Prostate gland (tissue), 2 donors: ENCODE results near the gene ERC2. TPM values are rescaled to one million over a fixed set of nuclear protein-coding genes. Genes with fewer than 3 reads are reported as not detected.
"Not testable (repeated sequence)": the region's sequence is repeated elsewhere in the genome, so short reads cannot be mapped to it uniquely, and the experiment has no call there.

Source experiments
- DNase-seq: peaks from one replicate; pipeline ENCODE4 v3.0.0-alpha.2; 2019; ENCODE audit warnings: low spot score
- H3K27ac ChIP-seq, 2 donors: fragments of 200-600 bp; sonication (generic); 2 replicates each; pipeline ENCODE4 v1.5.1; 2017 to 2019
- H3K27me3 ChIP-seq: fragments of 200-600 bp; sonication (generic); replicated peaks from 2 replicates; pipeline ENCODE4 v1.5.1; 2019; ENCODE audit not compliant: insufficient read depth
- H3K36me3 ChIP-seq, 2 donors: fragments of 200-600 bp; sonication (generic); 1 replicate in 1 of 2; 2 replicates in 1 of 2; pipeline versions ENCODE4 v1.5.1 to v1.8.1; 2017 to 2019
- H3K4me1 ChIP-seq: fragments of 200-600 bp; sonication (generic); replicated peaks from 2 replicates; pipeline ENCODE4 v1.5.1; 2019
- H3K4me3 ChIP-seq, 2 donors: fragments of 200-600 bp; sonication (generic); 2 replicates each; pipeline ENCODE4 v1.5.1; 2017 to 2019
- H3K9me3 ChIP-seq: fragments of 200-600 bp; sonication (generic); 2 replicates; pipeline ENCODE4 v1.5.1; 2017
- POLR2A ChIP-seq: fragments of 450-650 bp; IDR thresholded peaks from one replicate; pipeline ENCODE4 v1.6.1; 2016; ENCODE audit warnings: antibody characterized with exemption, mild to moderate bottlenecking
- POLR2AphosphoS5 ChIP-seq: sonication (generic); formaldehyde crosslinking; IDR thresholded peaks from one replicate; pipeline ENCODE4 v1.6.1; 2017; ENCODE audit warnings: antibody characterized with exemption
- WGBS: methylation state at CpG from one replicate; pipeline ENCODE4 v1.1.5; 2018; 5-methylcytosine and 5-hydroxymethylcytosine counted together
- intact Hi-C: fragments of 100-400 bp; cut with DNase I; formaldehyde crosslinking; loops from one replicate; pipeline ENCODE4 v1.14.2; 2022
- total RNA-seq, 2 donors: library from RNA; depleted of rRNA; stranded (reverse); fragments of >200 nt; gene quantifications; one replicate each; pipeline ENCODE4 v1.1.0, GENCODE V29; 2016
- TF ChIP-seq, protein P1 (sequence below), 4 experiments: fragments of 200-600 bp in 2 of 4; fragments of 450-650 bp in 2 of 4; sonication (generic) in 2 of 4; IDR thresholded peaks; 1 replicate in 3 of 4; 2 replicates in 1 of 4; pipeline ENCODE4 v1.5.1; 2016 to 2019; ENCODE audit warnings: antibody characterized with exemption in 4 of 4, mild to moderate bottlenecking in 2 of 4, moderate library complexity in 2 of 4

Gene ERC2
- total RNA-seq: 1 to 10 TPM; 1.0 to 2.7 TPM

DNA sequence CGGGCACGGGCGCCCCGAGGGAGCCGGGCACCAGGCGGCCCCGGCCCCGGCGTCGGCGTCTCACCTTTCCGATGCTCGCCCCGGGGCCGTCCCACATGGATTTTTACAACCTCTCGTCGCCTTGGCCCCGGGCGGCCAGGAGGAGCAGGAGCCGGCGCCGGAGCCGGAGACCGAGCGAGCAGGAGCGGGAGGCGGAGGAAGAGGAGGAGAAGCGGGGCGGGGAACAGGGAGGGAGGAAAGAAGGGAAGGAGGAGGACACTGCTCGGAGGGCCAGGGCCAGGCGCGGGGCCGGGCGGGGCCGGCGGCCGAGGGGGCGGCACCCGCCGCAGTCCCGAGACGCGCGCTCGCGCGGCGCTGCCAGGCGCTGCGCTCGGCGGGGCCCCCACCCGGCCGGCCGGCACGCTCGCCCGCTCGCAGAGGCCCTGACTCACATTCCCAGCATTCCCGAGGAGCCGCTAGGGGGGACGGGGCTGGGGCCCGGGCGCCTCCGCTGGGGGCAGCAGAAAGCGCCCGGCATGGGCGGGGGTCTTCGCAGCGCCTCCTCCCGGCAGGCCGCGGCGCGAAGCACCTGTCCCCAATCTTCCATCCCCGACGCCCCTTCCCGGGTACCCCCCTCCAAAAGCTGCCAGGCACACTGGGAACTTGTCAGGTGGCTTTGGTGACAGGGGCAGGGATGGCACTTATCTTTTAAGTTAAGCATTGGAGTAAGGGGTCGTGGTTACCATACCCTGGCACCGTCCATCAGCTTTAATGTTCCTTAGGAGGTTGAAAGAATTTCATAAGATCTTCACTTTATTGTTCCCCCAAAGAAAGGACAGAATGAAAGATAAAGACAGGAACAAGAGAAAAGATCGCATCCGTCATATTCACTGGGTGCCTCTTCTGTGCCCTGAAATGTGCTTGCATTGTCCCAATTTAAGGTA lies at the start of gene ERC2:
TSS of gene ERC2 (minus strand) at position 284 of the 923 bp plus-strand sequence.
- H3K27me3 ChIP-seq: no peaks in the 10 kb centered on the region
- no peaks in the 10 kb centered on the region for H3K36me3 ChIP-seq
- no peaks in the 10 kb centered on the region for H3K9me3 ChIP-seq
- peak within 1 kb of the TSS; percentile 33 to 46 for H3K4me3 ChIP-seq
- TF ChIP-seq POLR2A (no peak), POLR2AphosphoS5 (no peak)
- TF ChIP-seq, protein P1, sequence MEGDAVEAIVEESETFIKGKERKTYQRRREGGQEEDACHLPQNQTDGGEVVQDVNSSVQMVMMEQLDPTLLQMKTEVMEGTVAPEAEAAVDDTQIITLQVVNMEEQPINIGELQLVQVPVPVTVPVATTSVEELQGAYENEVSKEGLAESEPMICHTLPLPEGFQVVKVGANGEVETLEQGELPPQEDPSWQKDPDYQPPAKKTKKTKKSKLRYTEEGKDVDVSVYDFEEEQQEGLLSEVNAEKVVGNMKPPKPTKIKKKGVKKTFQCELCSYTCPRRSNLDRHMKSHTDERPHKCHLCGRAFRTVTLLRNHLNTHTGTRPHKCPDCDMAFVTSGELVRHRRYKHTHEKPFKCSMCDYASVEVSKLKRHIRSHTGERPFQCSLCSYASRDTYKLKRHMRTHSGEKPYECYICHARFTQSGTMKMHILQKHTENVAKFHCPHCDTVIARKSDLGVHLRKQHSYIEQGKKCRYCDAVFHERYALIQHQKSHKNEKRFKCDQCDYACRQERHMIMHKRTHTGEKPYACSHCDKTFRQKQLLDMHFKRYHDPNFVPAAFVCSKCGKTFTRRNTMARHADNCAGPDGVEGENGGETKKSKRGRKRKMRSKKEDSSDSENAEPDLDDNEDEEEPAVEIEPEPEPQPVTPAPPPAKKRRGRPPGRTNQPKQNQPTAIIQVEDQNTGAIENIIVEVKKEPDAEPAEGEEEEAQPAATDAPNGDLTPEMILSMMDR (IDR thresholded peaks at IDR 0.05): no peak
- no peak within 1 kb of the TSS for H3K27ac ChIP-seq
- no peaks in the 10 kb centered on the region for H3K4me1 ChIP-seq
- DNase-seq: peak; percentile 44
- intact Hi-C loops: no loop called here
- WGBS: 3% methylated on average over 71 of the region's 82 CpGs

DNA sequence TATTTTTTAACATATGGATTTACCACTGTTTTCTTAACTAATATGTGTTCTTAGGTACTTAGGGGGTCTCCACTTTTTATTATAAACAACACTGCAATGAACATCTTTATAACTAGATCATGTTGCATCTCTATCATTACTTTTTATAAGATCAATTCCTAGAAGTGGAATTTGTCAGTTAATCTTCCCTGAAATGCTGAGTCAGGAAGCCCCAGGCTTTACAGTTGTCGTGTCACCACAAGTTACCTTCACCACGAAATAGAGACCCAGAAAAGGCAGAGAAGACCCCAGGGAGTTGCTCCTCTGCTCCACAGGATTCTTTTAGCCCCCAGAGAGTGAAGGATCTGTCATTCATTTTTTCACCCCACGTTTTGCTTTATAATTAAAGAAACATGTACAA lies 34.5 kb upstream of the ERC2 start:
- TF ChIP-seq POLR2AphosphoS5: no peak
- TF ChIP-seq, protein P1 (IDR thresholded peaks at IDR 0.05): no peak
- TF ChIP-seq POLR2A: no peak
- H3K4me1 ChIP-seq: no peaks in the 10 kb centered on the region
- no peaks in the 10 kb centered on the region for H3K36me3 ChIP-seq
- intact Hi-C loops: no loop called here
- 51% methylated on average over 3 of the region's 3 CpGs for WGBS
- H3K9me3 ChIP-seq: no peaks in the 10 kb centered on the region
- H3K27ac ChIP-seq: no peak overlapping the region
- DNase-seq: no peak
- no peak overlapping the region for H3K4me3 ChIP-seq
- H3K27me3 ChIP-seq: no peaks in the 10 kb centered on the region

DNA sequence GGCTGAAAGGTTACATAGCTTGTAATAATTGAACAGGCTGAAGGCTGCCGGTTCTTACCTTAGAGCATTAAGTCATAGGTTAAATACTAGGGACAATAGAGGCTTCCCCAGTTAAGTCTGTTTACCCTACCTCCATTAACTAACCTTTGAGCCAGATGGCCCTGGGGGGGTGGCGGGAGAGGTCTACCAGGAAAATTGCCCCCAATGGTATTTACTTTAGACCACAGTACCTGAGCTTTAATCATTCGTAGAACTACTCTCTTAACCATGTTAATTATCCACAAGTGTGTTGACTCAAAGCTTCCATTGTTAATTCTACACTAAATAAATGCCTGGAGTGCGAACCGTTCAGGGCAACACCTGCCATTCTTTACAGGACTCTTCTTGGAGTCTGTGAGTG lies 28.1 kb upstream of the ERC2 start:
- H3K4me3 ChIP-seq, intact Hi-C loops, H3K36me3 ChIP-seq, H3K27ac ChIP-seq, DNase-seq, H3K9me3 ChIP-seq, H3K27me3 ChIP-seq, H3K4me1 ChIP-seq: not testable (repeated sequence)
- 29% methylated on average over 5 of the region's 5 CpGs for WGBS

DNA sequence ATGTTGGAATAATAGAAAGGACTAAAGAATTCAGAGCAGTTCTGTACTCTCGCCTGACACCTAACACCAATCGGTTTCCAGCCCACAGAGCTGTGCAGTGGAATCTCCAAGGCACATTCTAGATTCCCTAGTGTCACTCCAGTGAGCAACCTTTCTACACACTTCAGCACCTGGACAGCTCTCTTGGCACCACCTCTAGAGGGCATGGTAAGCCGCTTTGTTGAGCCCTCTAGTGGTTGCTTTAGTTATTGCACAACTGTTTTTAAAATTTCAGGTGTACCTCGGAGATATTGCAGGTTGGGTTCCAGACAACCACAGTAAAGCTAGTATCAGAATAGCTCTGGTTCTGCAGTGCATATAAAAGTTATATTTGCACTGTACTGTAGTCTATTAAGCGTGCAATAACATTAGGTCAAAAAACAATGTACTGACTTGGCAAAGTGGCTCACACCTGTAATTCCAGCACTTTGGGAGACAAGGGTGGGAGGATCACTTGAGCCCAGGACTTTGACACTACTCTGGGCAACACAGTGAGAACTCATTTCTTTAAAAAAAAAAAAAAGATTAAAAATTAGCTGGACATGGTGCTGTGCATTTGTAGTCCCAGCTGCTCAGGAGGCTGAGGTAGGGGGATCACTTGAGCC lies 26.5 kb upstream of the ERC2 start:
- 1% methylated on average over 5 of the region's 5 CpGs for WGBS
- Histone ChIP-seq H3K27me3 (no peaks in the 10 kb centered on the region), H3K4me1 (no peaks in the 10 kb centered on the region), H3K36me3 (no peaks in the 10 kb centered on the region), H3K4me3 (no peak overlapping the region), H3K9me3 (no peaks in the 10 kb centered on the region), H3K27ac (no peak overlapping the region)
- no peak for TF ChIP-seq POLR2A
- TF ChIP-seq POLR2AphosphoS5: peak; percentile 85
- TF ChIP-seq, protein P1 (IDR thresholded peaks at IDR 0.05): peak; percentile 83 to 98 (median 88)
- intact Hi-C loops: loop anchor here (5.0 kb wide), 1 partner anchor 152 kb away; no protein-coding TSS in a partner anchor
- DNase-seq: peak; percentile 74

DNA sequence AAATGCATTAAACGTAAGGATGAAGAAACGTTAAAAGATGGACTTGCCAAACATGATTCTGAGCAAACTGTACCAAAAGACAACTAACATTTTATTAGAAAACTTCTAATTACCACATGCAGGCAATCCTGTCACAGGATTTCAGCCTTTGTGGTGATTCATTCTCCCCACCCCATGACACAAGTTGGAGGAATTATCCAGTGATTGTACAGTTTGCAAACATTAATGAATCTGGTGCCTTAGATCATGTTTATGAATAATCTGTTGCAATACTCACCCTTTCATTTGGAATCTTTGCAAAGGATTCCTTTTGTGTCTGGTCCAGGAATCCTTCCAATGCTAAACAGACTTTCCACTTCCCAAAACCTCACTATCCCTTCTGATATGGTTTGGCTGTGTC lies 23.3 kb upstream of the ERC2 start:
- intact Hi-C loops: loop anchor here (5.0 kb wide), 1 partner anchor 149 kb away; no protein-coding TSS in a partner anchor
- H3K4me3 ChIP-seq: no peak overlapping the region
- H3K27ac ChIP-seq: no peak overlapping the region
- no peaks in the 10 kb centered on the region for H3K4me1 ChIP-seq
- no peaks in the 10 kb centered on the region for H3K9me3 ChIP-seq
- DNase-seq: no peak
- H3K27me3 ChIP-seq: no peaks in the 10 kb centered on the region
- no peaks in the 10 kb centered on the region for H3K36me3 ChIP-seq
- TF ChIP-seq, protein P1 (IDR thresholded peaks at IDR 0.05): no peak
- TF ChIP-seq POLR2A (no peak), POLR2AphosphoS5 (no peak)
- 70% methylated on average over 2 of the region's 2 CpGs for WGBS
